ENCODE results near the gene RTF2.

Gene RTF2, protein sequence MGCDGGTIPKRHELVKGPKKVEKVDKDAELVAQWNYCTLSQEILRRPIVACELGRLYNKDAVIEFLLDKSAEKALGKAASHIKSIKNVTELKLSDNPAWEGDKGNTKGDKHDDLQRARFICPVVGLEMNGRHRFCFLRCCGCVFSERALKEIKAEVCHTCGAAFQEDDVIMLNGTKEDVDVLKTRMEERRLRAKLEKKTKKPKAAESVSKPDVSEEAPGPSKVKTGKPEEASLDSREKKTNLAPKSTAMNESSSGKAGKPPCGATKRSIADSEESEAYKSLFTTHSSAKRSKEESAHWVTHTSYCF

DNA sequence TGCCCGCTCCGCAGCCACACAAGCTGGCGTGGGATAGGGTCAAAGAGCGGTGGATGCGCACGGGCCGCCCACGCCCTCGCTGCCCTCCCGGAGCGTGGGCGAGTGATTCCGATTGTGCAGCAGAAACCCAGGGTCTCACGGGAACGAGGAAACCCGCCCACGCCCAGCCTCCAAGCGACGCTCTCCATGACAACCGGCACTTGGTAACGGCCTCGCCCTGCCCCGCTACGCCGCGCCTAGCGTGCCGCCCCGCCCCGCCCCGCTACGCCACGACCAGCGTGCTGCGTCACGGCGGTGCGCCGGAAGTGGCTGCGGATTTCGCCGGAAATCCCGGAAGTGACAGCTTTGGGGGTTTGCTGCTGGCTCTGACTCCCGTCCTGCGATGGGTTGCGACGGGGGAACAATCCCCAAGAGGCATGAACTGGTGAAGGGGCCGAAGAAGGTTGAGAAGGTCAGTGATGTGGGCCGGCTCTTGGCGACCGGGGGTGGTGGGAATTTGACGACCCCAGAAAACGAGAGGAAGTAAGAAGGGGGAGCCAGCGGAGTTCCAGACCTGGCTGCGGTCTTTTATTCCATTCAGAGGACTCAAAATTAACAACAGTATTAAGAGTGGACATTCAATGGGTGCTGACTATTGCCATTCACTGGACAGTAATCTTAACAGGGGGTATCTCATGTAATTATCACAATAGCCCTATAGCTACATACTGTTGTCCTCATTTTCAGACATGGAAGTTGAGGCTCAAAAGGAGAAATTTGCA lies at the start of gene RTF2:
Gene RTF2, plus strand, starts transcription at position 312 of the 761 bp plus-strand sequence. Its CDS starts 71 bp downstream, at position 383.
- DNase-seq (ENCODE audit: low spot score), result peak; percentile 93

DNA sequence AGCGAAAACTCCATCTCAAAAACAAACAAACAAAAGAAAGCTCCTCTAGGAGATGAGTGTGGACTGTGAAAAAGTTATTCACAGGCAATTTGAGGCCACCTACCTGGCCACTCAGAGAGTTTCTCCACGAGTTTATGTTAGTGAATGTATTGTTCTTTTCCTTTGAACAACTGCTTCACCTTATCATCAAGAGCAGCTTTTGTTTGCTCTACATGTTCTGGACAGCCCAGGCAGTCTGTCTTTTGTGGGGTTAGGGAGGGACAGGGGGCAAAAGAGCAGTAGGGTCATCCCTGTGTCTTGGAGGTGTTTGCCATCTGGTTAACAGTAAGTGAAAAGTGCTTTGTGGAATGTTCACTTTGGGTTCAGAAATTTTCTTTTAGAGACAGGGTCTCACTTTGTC lies 48.4 kb upstream of the RTF2 start:
- no peak for DNase-seq (ENCODE audit: low spot score)

DNA sequence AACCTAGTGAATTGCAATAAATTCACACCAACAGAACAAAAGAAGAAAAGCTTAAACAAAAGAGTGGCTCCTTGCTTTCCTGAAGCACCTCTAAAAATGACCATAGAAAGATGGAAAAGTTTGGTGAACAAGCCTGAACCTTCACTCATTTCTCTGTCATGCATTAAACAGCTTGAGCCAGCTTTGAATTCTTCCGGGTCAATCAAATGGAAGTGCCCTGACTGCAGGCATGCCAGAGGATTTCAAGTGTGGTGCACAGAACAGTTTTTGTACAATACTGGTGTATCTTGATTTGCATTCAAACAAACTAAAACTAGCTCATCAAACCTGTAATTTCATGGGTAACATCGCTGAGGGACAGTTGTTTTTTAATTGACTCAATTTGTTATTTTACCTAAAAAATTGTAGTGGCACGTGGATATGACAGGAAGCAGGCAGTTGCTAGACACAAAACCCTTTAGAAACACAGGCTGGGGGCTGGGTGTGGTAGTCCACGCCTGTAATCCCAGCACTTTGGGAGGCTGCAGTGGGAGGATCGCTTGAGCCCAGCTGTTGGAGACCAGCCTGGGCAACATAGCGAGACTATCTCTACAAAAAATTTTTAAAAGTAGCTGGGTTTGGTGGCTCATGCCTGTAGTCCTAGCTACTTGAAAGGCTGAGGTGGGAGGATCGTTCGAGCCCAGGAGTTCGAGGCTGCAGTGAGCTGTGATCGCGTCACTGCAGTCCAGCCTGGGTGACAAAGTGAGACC lies 47.3 kb upstream of the RTF2 start:
- DNase-seq (ENCODE audit: low spot score), result no peak

DNA sequence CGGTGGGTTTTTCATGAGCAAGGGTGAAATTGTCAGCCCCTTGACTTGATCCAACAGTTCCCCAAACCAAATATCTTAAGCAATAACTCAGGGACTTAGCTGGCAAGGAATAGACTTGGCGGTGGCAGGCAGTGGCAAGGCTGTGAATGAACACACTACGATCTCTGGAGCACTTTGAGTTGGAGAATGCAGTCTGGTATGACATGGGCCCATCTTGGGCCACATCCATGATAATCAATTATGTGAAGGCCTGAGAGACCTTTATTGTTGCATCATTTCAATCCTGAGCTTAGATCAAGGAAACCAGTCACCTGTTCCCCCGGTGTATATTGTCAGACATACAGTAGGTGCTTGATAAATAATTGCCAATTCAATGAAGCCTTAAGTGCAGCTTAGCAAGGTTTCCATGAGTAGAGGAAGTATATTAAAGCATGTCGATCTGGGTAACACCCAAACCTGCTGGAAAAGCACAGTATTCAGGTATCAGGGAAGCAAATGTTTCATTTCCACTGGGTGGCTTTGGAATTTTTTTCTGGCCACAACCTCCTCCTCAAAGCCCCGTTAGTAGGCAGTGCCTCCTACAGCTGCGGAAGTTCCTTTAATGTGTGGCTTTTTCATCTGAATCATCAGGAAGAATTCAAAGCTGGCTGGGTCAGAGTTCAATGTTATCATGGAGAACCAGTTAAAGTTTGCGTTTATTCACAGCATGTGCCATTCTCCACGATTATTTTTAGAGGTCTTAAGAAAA lies 46.2 kb upstream of the RTF2 start:
- no peak for DNase-seq (ENCODE audit: low spot score)

DNA sequence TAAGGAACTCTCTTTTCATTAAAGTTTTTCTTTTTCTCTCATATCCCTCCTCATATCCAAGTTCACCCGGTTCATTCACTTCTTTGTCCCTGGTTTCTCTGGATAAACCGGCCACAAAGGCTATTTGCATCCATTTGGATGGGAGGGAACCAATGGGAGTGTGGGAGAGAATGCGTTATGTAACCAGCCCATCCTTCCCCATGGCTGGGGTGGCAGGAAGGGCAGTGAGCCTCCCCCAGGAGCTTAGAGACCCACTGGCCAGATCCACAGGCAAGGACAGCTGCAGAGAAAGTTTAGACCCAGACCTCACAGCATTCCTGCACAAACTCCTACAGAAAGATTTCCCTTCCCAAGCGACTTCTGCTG lies 45.6 kb upstream of the RTF2 start:
- no peak for DNase-seq (ENCODE audit: low spot score)

DNA sequence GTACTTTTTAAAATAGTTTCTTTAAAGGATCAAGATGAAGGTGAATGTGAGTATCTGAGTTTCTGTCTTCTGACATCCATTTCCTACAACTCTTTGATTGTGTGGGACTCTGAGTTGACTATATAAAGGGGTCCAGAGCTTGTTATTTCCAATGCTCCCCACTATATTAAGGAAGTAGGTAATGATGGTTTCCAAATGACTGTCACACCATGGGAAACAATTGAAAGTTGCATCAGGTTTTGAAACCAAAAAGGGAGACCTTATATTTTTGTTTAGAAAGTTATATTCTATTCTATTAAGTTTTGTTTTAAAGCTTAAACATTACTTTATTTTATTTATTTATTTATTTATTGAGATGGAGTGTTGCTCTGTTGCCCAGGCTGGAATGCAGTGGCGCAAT lies 45.2 kb upstream of the RTF2 start:
- no peak for DNase-seq (ENCODE audit: low spot score)

DNA sequence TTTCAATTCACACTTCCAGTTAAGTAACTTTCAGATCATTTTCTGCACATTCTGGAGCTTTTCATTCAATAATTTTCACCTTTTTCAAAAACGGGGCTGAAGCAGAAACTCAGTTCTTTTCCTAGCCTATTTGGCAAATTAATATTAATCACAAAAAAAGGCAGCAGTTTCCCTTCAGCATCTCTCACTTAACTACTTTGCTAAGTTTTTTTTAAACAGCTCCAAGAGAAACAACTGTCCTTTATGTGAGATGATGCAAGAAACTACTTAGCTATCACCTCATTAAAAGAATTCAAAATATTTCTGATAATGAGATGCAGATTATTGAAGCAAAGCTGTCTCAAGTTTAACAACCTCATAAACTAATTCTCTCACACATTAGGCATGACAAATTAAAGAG lies 44.5 kb upstream of the RTF2 start:
- DNase-seq (ENCODE audit: low spot score), result no peak

DNA sequence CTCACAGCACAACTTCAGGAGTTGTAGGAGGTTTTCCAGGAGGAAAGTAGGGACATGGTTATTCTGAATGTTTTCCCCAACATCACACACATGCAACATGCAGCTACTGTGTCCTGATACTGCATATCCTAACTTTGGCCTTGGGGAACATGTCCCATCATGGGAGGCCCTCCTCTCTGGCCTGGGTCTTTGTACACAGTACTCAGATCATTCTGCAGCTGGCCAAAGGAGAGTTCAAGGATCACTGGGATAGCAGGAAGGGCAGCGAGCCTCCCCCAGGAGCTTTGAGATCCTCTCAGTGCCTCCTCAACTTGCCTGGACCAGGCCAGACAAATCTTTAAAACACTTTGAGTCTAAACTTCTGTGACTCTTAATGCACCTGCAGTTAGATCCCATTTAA lies 43.5 kb upstream of the RTF2 start:
- DNase-seq (ENCODE audit: low spot score), result no peak

DNA sequence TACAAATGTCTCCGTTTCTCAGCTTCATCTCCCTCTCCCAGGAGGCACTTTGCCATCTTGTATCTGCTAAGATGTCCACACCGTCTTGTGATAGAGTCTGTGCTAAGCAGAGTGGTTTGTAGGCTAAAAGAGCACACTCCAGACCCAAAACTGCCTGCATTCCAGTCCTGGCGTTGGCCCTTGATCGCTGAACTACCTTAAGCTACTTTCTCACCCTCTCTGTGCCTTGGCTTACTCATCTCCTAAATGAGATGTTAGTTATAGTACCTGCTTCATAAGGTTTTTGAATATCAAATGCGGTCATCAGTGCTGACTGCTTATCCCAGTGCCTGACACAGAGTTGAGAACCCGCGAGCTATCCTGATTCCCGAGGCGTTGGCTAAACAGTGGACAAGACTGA lies 42.4 kb upstream of the RTF2 start:
- DNase-seq (ENCODE audit: low spot score), result no peak

DNA sequence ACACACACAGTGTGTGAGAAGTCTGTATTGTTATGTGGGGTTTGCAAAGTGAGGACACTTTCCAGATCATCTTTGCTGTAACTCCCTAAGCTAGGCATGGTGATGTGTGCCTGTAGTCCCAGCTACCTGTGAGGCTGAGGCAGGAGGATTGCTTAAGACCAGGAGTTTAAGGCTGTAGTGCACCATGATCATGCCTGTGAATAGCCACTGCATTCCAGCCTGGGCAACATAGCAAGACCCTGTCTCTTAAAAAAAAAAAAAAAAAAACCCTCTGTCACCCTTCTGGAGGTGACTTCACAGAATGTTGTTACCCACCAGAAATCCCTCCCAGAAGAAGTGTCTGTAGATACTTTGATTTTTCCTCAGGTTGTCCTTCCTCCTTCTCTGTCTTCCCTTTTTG lies 41.5 kb upstream of the RTF2 start:
- DNase-seq (ENCODE audit: low spot score), result no peak

DNA sequence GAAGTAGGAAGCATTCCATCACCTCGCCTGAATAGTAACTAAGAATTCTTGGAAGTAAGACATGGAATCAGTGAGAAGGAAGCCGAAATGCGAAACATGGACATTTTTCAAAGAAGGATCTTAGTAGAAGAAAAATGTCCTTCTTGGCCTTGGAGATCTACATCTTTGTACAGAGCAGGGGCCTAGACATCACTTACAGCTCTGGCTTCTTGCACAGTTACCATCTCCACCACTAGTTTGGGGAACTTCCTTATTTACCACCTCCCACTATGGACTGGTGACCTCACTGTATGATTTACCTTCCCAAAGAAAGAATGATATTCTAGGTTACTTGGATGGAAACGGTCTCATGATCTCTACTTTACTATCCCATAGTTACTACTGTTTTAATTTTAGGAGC lies 40.6 kb upstream of the RTF2 start:
- DNase-seq (ENCODE audit: low spot score), result no peak

DNA sequence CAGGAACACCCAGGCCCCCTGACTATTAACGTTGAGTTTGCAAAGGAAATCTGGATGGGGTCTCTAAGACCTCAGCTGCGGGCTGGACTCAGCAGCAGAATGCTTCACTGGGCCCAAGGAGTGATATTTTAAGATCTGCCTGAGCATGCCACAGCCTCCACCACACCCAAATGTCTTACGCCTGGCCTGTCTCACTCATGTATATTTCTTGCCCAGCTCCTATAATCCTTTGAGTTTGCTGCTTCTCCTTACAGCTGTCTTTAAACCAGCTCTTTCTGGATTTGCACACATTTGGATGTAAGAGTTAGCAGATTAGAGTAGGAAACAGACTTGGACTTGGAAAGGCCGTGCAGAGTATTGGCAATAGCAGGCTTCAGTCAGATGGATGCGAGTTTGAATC lies 40.0 kb upstream of the RTF2 start:
- no peak for DNase-seq (ENCODE audit: low spot score)

DNA sequence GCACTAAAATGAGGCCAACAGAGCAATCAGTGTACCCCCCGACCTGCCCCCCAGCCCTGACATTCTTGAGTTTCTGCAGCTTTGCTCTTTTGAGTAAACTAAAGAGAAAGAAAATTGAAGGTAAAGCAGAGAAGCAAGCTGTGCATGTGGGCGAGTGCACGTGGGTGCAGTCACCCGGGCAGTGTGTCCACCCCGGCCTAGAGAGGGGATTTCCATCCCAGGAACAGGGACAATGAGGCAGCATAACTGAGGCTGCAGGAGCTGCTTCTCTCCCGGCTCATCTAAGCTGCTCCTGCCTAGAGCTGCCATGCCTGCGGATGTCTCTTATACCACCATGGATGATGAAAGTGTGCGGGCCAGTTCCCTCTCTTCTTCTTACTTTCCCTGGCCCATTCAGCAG lies 39.5 kb upstream of the RTF2 start:
- no peak for DNase-seq (ENCODE audit: low spot score)

DNA sequence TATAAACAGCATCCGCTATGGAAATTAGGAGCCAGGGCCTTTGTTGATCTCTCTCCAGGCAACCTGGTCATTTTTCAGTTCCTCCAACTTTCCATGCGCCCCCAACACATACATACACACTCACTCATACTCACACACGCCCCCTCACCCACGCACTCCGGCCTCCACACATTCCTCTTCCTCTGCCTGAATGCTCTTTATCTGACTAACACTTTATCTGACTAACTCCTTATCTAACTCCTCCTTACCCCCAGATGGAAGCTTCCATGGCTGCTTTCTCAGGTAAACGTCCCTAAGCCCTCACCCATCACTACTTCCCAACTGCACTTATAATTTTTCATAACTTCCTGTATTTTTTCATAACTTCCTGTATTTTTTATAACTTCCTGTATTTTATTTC lies 38.9 kb upstream of the RTF2 start:
- DNase-seq (ENCODE audit: low spot score), result no peak

DNA sequence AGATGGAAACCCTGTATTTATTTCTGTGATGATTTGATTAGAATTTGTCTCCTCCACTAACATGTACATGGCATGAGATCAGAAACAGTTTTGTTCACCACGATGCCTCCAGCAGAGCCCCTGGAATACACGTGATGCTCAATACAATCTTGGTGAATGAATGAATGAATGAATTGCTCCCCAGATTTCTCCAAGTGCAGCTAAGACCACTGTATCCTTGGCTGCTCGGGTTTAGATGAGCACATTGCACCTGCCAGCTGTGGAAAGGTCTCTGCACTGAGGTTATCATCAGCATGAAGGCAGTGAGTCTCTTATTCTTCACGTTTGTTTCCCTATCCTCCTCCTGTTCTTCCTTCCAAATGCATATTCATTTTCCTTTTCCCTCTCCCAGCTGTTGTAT lies 38.5 kb upstream of the RTF2 start:
- no peak for DNase-seq (ENCODE audit: low spot score)

DNA sequence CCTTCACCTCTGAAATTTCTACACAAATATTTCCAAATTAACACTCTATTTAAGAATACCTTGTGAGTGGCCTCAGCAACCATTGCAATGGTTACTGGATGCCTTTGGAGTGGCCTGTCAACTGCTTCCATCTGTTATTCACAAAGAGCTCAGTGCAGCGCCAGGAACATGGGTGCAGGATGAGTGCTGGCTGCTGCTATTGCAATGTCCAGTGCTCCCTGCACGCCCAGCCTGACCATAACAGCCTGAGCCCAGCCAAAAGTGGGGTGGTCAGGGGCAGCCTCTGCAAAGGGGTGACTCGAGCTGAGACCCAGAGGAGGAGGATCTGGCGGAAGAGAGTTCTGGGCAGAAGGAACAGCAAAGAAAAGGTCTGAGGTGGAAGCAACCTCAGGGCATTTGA lies 38.0 kb upstream of the RTF2 start:
- no peak for DNase-seq (ENCODE audit: low spot score)

DNA sequence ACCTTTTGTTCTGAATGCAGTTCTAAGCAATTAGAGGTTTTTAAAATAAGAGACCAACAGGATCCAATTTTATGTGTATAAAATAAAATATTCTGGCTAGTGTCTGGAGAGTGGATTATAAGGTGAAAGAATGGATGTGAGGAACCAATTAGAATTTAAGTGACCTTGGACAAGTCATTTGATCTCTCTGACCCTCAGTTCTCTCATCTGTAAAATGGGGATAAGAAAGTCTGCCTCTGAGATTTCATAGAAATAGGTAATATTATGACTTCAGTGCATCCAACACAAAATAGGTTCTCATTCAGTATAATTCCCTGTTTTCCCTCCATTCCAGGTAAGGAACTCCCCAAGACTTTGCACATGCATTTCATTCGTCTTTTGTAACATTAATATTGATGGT lies 37.5 kb upstream of the RTF2 start:
- no peak for DNase-seq (ENCODE audit: low spot score)

DNA sequence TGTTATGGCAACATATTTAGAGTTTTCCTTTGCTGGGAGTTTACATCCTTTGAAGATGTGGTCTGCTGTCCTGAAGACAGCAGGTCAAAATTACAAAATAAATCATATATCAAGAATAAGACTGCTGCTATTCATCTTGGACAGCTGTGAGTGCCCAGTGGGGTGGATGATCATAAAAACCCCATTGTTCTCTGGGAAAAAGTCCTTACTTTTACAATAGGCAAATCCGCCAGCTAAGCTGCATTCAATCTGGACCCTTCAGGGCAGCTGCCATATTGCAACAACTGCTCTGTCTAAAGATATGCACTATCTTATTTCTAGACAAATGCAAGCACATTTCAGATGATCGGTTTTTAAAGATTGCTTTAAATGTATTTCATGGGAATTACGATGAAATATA lies 37.0 kb upstream of the RTF2 start:
- no peak for DNase-seq (ENCODE audit: low spot score)

DNA sequence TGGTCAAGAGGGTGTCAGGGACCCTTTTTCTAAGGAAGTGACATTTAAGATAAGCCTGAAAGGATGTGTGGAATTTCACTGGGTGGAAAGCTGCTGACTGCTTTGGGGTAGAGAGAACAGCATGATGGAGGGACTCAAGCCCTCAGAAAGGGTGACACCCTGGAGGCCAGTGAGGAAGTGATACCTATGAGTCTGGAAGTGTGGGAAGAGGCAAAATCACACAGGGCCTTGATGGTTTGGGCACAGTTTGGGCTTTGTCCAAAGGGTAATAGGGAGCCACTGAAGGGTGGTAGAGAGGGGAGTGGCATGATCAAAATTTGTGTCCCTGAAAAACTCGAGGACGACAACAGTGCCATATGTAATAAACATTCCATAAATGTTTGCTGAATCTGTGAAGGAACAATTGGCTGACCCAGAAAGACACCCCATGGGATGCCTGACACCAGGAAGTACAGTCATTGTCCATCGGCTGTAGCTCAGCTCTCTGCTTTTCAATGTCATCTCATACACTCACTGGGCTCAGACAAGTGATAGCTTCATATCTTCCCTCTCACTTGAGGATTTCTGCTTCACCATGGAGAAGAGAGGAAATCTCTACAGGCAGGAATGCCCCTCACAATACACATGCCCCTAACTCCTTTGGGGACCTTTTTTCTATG lies 35.1 kb upstream of the RTF2 start:
- DNase-seq (ENCODE audit: low spot score), result no peak

DNA sequence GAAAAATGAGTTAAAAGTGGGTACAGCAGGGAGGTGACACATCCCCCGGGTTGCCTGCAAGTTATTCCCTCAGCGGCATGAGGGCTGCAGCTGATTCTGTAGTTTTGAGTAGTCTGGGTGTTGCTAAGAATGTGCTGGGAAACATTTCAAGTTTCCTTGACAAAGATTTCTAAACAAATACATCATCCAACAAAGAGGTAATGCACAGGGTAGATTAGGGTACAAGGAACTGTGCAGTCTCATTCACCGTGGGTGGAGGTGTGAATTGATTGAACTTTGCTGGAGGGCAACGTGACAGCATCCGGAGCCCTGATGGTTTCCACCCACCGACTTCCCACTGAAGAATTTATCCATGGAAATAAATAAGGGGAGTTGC lies 34.6 kb upstream of the RTF2 start:
- DNase-seq (ENCODE audit: low spot score), result no peak

DNA sequence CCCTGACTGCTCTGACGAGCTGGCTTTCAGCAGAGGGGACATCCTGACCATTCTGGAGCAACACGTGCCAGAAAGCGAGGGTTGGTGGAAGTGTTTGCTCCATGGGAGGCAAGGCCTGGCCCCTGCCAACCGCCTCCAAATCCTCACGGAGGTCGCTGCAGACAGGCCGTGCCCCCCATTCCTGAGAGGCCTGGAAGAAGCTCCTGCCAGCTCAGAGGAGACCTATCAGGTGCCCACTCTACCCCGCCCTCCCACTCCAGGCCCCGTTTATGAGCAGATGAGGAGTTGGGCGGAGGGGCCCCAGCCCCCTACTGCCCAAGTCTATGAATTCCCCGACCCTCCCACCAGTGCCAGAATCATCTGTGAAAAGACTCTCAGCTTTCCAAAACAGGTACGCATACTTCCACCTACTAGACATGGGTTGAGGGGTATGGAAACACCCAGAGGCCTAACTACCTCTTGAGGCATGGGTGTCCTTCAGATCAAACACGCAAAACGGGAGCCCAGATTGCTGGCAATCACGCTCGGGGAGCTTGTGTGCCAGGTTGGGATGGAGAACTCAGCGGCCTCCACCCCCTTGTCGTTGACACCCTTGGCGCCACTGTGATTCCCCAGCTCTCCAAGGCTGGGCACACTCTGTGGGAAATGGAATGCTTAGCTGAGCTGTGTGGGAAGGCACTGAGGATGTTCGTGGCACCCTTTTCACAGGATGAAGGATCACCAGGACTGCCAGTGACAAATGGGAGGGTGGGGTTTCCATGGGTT lies 31.0 kb upstream of the RTF2 start:
- DNase-seq (ENCODE audit: low spot score), result no peak
